ENCODE measurements around the gene KDM4B. TPM values are rescaled to one million over a fixed set of nuclear protein-coding genes. Genes with fewer than 3 reads are reported as not detected.

The KDM4B gene
- total and polyA plus RNA-seq, 2 of the 8 experiments (the other 6 are each of a cell fraction or from before 2014, with no cell fraction given), result 12.0 to 31.9 TPM

DNA sequence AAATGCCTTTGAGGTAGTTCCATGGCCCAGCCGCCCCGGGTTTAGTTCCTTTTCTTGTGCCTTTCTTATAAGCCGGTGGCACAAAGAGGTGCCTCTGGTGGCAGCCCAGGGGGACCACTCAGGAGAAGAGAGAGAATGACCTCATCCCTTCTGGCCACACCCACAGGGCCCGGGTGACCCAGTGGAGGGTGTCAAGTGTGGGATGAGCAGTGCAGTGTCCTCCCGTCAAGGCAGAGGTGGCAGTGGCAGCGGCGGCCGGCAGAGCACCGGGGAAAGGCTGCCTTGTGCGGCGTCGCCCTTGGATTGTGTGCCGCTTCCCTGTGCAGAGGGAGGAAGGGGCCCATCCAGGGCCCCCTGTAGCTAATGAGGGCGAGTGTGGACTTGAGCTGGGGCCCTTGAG, 47.9 kb downstream of the KDM4B start:
- no peak overlapping the region for H3K23ac ChIP-seq (ENCODE audit: insufficient read length)
- CTCF ChIA-PET (ENCODE audit: partially characterized antibody), result interaction anchor here (0.8 to 9.1 kb wide), 10 partner anchors 11 to 165 kb away, joined by 3 to 126 read pairs (median 4); no protein-coding TSS in a partner anchor
- no peak overlapping the region for H3K9ac ChIP-seq (replicated peaks in 1 of 4; ENCODE audit: extremely low read depth in 1 of 4, low read depth in 3 of 4, low read length in 3 of 4)
- H4K91ac ChIP-seq (replicated peaks; ENCODE audit: insufficient read length, low read length), result no peak overlapping the region
- peaks cover 22% of the 10 kb centered on the region for H3K79me1 ChIP-seq (ENCODE audit: low read depth, low read length)
- H3K4ac ChIP-seq (replicated peaks; ENCODE audit: insufficient read length, low read depth, low read length), result no peak overlapping the region
- no peak overlapping the region for H3K4me3 ChIP-seq (ENCODE audit: extremely low read depth in 1 of 4, insufficient read depth in 2 of 4, low read depth in 3 of 4, low read length in 4 of 4)
- FAIRE-seq, result no peak
- H3K79me2 ChIP-seq (ENCODE audit: control insufficient read depth in 1 of 2, insufficient read depth in 2 of 2, low read length in 2 of 2), result peaks cover 0 to 31% of the 10 kb centered on the region in 2 experiments; a peak in 1 of 4 replicates
- TF ChIP-seq BCL11A (IDR thresholded peaks at IDR 0.05; ENCODE audit: low read depth in 2 of 2, low read length in 2 of 2), result no peak
- no peak for TF ChIP-seq TEAD4 (IDR thresholded peaks at IDR 0.05; ENCODE audit: low read depth, low read length)
- TF ChIP-seq GTF2F1 (IDR thresholded peaks at IDR 0.05; ENCODE audit: borderline replicate concordance, low read depth, low read length), result no peak
- no peak for TF ChIP-seq FOSL1 (IDR thresholded peaks at IDR 0.05; ENCODE audit: insufficient read depth, low read depth, low read length)
- TF ChIP-seq RFX5 (IDR thresholded peaks at IDR 0.05; ENCODE audit: borderline replicate concordance, low read depth, low read length), result no peak
- TF ChIP-seq RAD21 (IDR thresholded peaks at IDR 0.05 in 1 of 2, conservative IDR thresholded peaks at IDR 0.05 in 1 of 2; ENCODE audit: low read depth in 2 of 2, low read length in 2 of 2), result no peak
- TF ChIP-seq NANOG (IDR thresholded peaks at IDR 0.05; ENCODE audit: insufficient read depth, low read depth, low read length, poor library complexity, severe bottlenecking), result no peak
- no peak for TF ChIP-seq BACH1 (IDR thresholded peaks at IDR 0.05; ENCODE audit: low read length)
- no peak for TF ChIP-seq RBBP5 (IDR thresholded peaks at IDR 0.05; ENCODE audit: borderline replicate concordance, low read depth, low read length)
- TF ChIP-seq EGR1 (IDR thresholded peaks at IDR 0.05; ENCODE audit: borderline replicate concordance, low read depth, low read length), result no peak
- no peak for TF ChIP-seq KDM1A (IDR thresholded peaks at IDR 0.05; ENCODE audit: borderline replicate concordance, low read length)
- H3K23me2 ChIP-seq (ENCODE audit: low read depth, low read length), result peaks cover 16% of the 10 kb centered on the region; the same call in 1 of the 2 replicates
- no peak overlapping the region for H3K18ac ChIP-seq (ENCODE audit: extremely low read depth, low read length)
- no peak overlapping the region for H2AFZ ChIP-seq (ENCODE audit: low read length)
- no peak overlapping the region for H2BK15ac ChIP-seq (ENCODE audit: low read length)
- H3K27ac ChIP-seq (ENCODE audit: low read depth, low read length), result no peak overlapping the region
- no peak overlapping the region for H3K56ac ChIP-seq (replicated peaks; ENCODE audit: insufficient read length, low read depth, low read length)
- 88% methylated on average over 14 of the region's 14 CpGs; no CpG with 5 or more reads in 1 of the 2 experiments for WGBS, 2 experiments (ENCODE audit: extremely low coverage in 1 of 2, insufficient coverage in 1 of 2, insufficient read length in 1 of 2, insufficient replicate concordance in 2 of 2, low coverage in 1 of 2, low lambda C conversion rate in 2 of 2, missing lambda C conversion rate in 1 of 2)
- H3K36me3 ChIP-seq (ENCODE audit: control insufficient read depth in 2 of 4, insufficient read depth in 4 of 4, low read length in 3 of 4), result peaks cover 0 to 14% (median 7%) of the 10 kb centered on the region in 4 experiments; a peak in 5 of 8 replicates
- no peaks in the 10 kb centered on the region for H3K27me3 ChIP-seq (replicated peaks in 1 of 4; ENCODE audit: control insufficient read depth in 3 of 4, extremely low read depth in 1 of 4, insufficient read depth in 3 of 4, low read length in 3 of 4)
- no peak overlapping the region for H3K14ac ChIP-seq (ENCODE audit: insufficient read length)
- H2AK5ac ChIP-seq (ENCODE audit: low read depth, low read length), result no peak overlapping the region
- no peak overlapping the region for H4K5ac ChIP-seq (ENCODE audit: insufficient read length, low read depth, low read length)
- POLR2A ChIA-PET (ENCODE audit: partially characterized antibody), result no interaction called here
- no peak overlapping the region for H2BK120ac ChIP-seq (replicated peaks; ENCODE audit: low read depth, low read length)
- no peak overlapping the region for H3K4me2 ChIP-seq (ENCODE audit: insufficient read depth in 1 of 2, low read depth in 2 of 2, low read length in 2 of 2)
- H2BK5ac ChIP-seq (ENCODE audit: low read depth, low read length), result no peak overlapping the region
- H3K4me1 ChIP-seq (replicated peaks in 1 of 4; ENCODE audit: control insufficient read depth in 3 of 4, insufficient read depth in 4 of 4, low read length in 3 of 4), result no peaks in the 10 kb centered on the region; a peak in 1 of 7 replicates
- peaks cover 0 to 10% of the 10 kb centered on the region in 2 experiments; a peak in 2 of 4 replicates for H3K9me3 ChIP-seq (ENCODE audit: insufficient read depth in 2 of 2, low read depth in 1 of 2, low read length in 1 of 2)
- H4K20me1 ChIP-seq (replicated peaks in 1 of 2; ENCODE audit: control insufficient read depth in 1 of 2, insufficient read depth in 2 of 2, low read length in 2 of 2), result peaks cover 4 to 8% of the 10 kb centered on the region in 2 experiments
- DNase-seq (ENCODE audit: low read depth in 1 of 2, low spot score in 2 of 2), result no peak
- H2BK12ac ChIP-seq (ENCODE audit: low read depth, low read length), result no peak overlapping the region
- H4K8ac ChIP-seq (ENCODE audit: extremely low read depth, insufficient read depth, low read length), result no peak overlapping the region
- no peak overlapping the region for H2BK20ac ChIP-seq (ENCODE audit: low read length)
